ENCODE data around the gene RAB8B.

DNA sequence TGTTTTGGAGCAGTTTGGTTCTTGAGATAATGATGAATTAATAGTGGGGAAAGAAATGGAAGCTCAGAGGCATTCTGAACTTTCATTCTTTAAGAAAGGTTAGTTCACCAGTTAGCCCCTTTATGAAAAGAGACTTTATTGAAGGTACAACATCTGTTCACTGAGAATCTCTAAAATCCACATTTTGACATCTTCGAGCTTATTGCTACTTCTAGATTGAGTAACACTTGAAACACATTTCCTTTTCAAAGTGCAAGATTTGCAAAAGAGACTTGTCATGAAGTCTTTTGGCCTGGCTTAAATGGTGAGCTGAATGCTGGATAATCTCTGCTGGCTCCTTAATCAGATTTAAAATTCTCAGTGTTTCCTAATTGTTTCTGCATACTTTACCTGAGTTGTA lies 42.3 kb downstream of the RAB8B start:
- no peak for TF ChIP-seq EP300 (IDR thresholded peaks at IDR 0.05)
- TF ChIP-seq, protein P1, sequence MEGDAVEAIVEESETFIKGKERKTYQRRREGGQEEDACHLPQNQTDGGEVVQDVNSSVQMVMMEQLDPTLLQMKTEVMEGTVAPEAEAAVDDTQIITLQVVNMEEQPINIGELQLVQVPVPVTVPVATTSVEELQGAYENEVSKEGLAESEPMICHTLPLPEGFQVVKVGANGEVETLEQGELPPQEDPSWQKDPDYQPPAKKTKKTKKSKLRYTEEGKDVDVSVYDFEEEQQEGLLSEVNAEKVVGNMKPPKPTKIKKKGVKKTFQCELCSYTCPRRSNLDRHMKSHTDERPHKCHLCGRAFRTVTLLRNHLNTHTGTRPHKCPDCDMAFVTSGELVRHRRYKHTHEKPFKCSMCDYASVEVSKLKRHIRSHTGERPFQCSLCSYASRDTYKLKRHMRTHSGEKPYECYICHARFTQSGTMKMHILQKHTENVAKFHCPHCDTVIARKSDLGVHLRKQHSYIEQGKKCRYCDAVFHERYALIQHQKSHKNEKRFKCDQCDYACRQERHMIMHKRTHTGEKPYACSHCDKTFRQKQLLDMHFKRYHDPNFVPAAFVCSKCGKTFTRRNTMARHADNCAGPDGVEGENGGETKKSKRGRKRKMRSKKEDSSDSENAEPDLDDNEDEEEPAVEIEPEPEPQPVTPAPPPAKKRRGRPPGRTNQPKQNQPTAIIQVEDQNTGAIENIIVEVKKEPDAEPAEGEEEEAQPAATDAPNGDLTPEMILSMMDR (IDR thresholded peaks at IDR 0.05) = no peak
- no peak for TF ChIP-seq POLR2AphosphoS5 (IDR thresholded peaks at IDR 0.05)
- TF ChIP-seq POLR2A (IDR thresholded peaks at IDR 0.05; ENCODE audit: low read depth) = no peak
